Stimulated activated CD8-positive, alpha-beta memory T cell treated with anti-CD3 and anti-CD28 coated beads, Interleukin-12 subunit alpha, Interleukin-12 subunit beta, amount 100 ng/mL, for 4 hours (primary cell): ENCODE data around the gene ILDR2.
A peak's percentile ranks its signal among the peaks of the same experiment; 100 is the strongest.
"Not testable (repeated sequence)": the region's sequence is repeated elsewhere in the genome, so short reads cannot be mapped to it uniquely, and the experiment has no call there.

Source experiments
- DNase-seq: peaks from one replicate; pipeline ENCODE4 v3.0.0-alpha.2; 2020; ENCODE audit warnings: low read depth

The ILDR2 gene

GRCh38 chr1:166888373-166889111 is 86.8 kb downstream of the ILDR2 start:
- DNase-seq, result no peak

GRCh38 chr1:166884971-166885370 is 90.4 kb downstream of the ILDR2 start:
- DNase-seq, result no peak

GRCh38 chr1:166884040-166884642 is 91.2 kb downstream of the ILDR2 start:
- no peak for DNase-seq

DNA sequence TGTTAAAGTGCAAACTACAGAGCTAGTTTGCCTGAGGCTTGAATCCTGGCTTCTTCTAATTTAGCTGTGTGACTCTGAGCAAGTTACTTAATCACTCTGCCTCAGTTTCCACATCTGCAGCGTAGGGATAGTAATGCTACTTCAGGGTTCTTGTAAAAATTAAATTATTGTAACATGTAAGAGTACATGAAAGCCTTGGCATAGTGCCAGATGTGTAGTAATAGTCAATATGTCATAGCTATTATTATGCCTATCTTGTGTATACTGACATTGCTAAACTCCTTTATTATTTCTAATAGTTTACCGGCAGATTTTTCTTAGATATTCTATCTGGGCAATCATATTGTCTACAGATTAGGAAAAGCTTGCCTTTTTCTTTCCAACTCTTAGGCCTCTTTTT is 92.4 kb downstream of the ILDR2 start:
- no peak for DNase-seq

GRCh38 chr1:166878173-166878917 is 97.0 kb downstream of the ILDR2 start:
- not testable (repeated sequence) for DNase-seq

GRCh38 chr1:166876540-166876838 is 98.9 kb downstream of the ILDR2 start:
- DNase-seq, result no peak

GRCh38 chr1:166875734-166876539 is 99.4 kb downstream of the ILDR2 start, which contains the start of gene TADA1:
Gene TADA1, minus strand, starts transcription at chr1:166876264. Its CDS starts 31 bp downstream, at chr1:166876233.
- peak; percentile 96 for DNase-seq

DNA sequence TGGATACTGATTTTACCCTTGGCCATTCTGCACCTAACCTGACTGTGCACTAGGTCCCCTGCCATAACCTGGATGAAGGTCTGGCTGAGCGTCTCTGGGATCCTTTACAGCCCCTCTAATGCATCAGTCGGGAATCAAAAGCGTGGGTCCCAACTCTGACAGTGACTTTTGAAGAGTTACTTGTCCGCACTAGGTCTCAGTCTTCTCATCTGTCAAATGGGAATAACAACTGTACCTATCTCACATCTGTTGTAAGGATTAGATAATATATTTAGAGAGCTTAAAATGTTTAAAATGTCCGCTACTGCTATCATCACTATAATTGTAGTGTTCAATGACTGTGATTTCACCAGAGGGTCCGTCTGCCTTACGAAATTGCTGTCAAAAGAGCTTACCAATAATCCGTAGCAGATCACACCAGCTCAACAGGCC is 100.0 kb downstream of the ILDR2 start:
- no peak for DNase-seq

GRCh38 chr1:166874464-166874863 is 100.9 kb downstream of the ILDR2 start:
- DNase-seq, result no peak

GRCh38 chr1:166870584-166870983 is 104.8 kb downstream of the ILDR2 start:
- DNase-seq, result no peak

- no peak for DNase-seq
Measured at GRCh38 chr1:166869318-166870099, 105.8 kb downstream of the ILDR2 start.

GRCh38 chr1:166868639-166869038 is 106.7 kb downstream of the ILDR2 start:
- no peak for DNase-seq

DNA sequence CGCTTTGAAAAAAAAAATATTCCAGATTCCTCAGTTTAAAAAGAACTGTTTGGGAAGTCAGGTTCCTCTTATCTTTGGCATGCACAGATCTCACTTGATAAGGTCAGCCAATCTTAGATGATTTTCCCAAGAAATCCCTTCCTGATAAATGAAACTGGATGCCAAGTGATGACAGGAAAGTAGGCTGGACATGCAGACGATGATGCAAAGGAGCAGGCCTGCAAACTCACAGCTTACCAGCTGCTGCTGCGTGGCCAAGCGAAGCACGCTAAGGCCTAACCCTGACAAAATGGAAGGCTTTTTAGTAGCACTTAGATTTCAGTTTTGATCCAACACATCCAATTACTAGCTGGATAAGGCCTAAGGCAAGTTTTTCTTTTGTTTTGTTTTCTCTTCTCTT is 109.4 kb downstream of the ILDR2 start:
- DNase-seq, result no peak

GRCh38 chr1:166859597-166859996 is 115.7 kb downstream of the ILDR2 start:
- DNase-seq, result no peak

DNA sequence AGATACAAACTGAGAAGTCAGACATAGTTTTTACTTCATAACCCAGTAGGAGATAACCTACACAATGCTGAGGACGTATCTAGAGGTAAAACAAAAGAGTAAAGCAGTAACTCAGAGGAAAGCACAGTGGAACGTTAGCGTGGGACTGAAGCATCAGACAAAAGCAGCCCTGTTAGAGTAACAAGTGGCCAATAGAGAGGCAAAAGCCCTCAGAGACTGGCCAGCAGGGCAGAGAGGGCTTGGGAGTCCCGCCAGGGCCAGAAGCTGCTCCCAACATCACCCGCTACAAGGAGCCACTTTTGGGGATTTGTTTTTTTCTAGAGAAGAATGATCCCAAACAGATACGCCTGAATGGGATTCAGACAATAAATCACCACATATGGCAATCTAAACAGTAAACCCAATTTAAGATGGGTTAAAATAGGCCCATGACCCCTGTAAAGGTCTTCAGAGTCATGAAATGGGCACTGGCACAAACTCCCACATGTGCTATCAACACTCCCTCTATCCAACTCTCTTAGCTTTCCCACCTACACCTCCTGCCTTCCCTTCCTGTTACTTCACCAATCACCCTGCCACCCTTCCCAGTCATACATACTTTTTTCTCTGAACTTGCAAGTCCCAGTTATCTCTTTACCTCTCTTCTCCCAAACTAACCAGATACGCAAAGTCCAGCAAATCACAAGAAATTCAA is 116.5 kb downstream of the ILDR2 start:
- no peak for DNase-seq
